Endothelial cell of umbilical vein (primary cell): Measurements from ENCODE around the gene PNLIP.

Source experiments
- EZH2 ChIP-seq: IDR thresholded peaks from 2 replicates; pipeline ENCODE4 v1.6.1; 2012; ENCODE audit warnings: borderline replicate concordance, low read depth, mild to moderate bottlenecking, moderate library complexity, low read length, inconsistent platforms; ENCODE audit not compliant: severe bottlenecking
- MAX ChIP-seq: IDR thresholded peaks from 2 replicates; pipeline ENCODE4 v1.6.1; 2011; ENCODE audit not compliant: insufficient read depth, insufficient read length
- MYC ChIP-seq: IDR thresholded peaks from one replicate; pipeline ENCODE4 v1.6.1; 2011; ENCODE audit warnings: mild to moderate bottlenecking, low read depth, low read length
- TF ChIP-seq, protein P1 (sequence below), 2 donors: IDR thresholded peaks; 1 replicate in 1 of 2; 2 replicates in 1 of 2; pipeline ENCODE4 v1.5.1; 2011; ENCODE audit warnings: low read length in 2 of 2, mild to moderate bottlenecking in 2 of 2, moderate library complexity in 2 of 2, control low read depth in 1 of 2, inconsistent platforms in 1 of 2, low read depth in 1 of 2; ENCODE audit not compliant: insufficient read depth in 1 of 2; ENCODE audit errors: extremely low read depth in 1 of 2

DNA sequence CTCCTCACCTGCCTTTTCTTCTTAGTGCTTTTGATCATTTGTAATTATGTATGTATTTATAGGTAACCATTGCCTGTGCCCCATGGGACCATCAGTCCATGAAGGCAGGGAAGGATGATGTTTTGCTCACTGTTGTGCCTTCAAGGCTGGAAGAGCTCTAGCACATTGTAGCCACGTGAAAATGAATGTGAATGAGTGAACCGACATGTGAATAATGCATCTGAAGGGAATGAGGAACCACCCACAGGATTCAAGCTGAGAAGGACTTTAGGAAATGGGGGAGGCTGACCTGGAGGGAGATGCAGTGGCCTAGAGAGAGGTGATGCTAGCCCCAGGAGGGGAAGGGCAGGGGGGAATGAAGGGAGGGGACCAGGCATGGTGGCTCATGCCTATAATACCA is 69.1 kb downstream of the PNLIP start:
- TF ChIP-seq, protein P1, sequence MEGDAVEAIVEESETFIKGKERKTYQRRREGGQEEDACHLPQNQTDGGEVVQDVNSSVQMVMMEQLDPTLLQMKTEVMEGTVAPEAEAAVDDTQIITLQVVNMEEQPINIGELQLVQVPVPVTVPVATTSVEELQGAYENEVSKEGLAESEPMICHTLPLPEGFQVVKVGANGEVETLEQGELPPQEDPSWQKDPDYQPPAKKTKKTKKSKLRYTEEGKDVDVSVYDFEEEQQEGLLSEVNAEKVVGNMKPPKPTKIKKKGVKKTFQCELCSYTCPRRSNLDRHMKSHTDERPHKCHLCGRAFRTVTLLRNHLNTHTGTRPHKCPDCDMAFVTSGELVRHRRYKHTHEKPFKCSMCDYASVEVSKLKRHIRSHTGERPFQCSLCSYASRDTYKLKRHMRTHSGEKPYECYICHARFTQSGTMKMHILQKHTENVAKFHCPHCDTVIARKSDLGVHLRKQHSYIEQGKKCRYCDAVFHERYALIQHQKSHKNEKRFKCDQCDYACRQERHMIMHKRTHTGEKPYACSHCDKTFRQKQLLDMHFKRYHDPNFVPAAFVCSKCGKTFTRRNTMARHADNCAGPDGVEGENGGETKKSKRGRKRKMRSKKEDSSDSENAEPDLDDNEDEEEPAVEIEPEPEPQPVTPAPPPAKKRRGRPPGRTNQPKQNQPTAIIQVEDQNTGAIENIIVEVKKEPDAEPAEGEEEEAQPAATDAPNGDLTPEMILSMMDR (IDR thresholded peaks at IDR 0.05; ENCODE audit: extremely low read depth in 1 of 2, insufficient read depth in 1 of 2, low read depth in 1 of 2, low read length in 2 of 2): no peak
- no peak for TF ChIP-seq EZH2
- TF ChIP-seq MYC: no peak
- no peak for TF ChIP-seq MAX
